GM12878 (cell line): ENCODE measurements around the gene PNMA1. TPM values are rescaled to one million over a fixed set of nuclear protein-coding genes. Genes with fewer than 3 reads are reported as not detected.

ENCODE experiments used
- ATAC-seq: fragments of 200-7000 bp; cut with Tn5 transposase; 3 replicates; pipeline ENCODE4 v1.9.1; 2020; ENCODE audit warnings: mild to moderate bottlenecking, moderate library complexity
- BruUV-seq: library from RNA; stranded (reverse); fragments of 400-500 nt; replicated peaks from 2 replicates; lab custom pipeline; 2021; lab: Mats Ljungman, UMichigan
- CTCF ChIA-PET: fragments of 300-600 bp; sonication (Branson Sonifier 250); formaldehyde crosslinking; extraction: SDS; loops from one replicate; lab custom pipeline; 2021; ENCODE audit warnings: inconsistent platforms; lab: Yijun Ruan, JAX
- POLR2A ChIA-PET: fragments of 350-600 bp; formaldehyde crosslinking; extraction: SDS; loops from one replicate; lab custom pipeline; 2021; ENCODE audit warnings: inconsistent platforms; lab: Charles Lee
- RAD21 ChIA-PET: fragments of 300-600 bp; sonication (Branson Sonifier 250); formaldehyde crosslinking; loops from one replicate; lab custom pipeline; 2023; ENCODE audit warnings: antibody characterized with exemption; ENCODE audit not compliant: unreplicated experiment; lab: Charles Lee
- SMC1A ChIA-PET: fragments of 300-600 bp; sonication (Branson Sonifier 250); formaldehyde crosslinking; loops from one replicate; lab custom pipeline; 2023; ENCODE audit not compliant: unreplicated experiment, uncharacterized antibody; lab: Charles Lee
- DNase-seq: peaks from one replicate; pipeline ENCODE4 v3.0.0-alpha.2; 2011; ENCODE audit warnings: low read depth, low spot score
- FAIRE-seq: peaks from 3 replicates; lab custom pipeline; 2011; peaks lifted over from hg19 to GRCh38; lab: Jason Lieb, UNC
- H2AFZ ChIP-seq: 2 replicates; pipeline ENCODE4 v1.6.0; 2011; ENCODE audit warnings: low read depth, low read length, control low read depth; ENCODE audit not compliant: control insufficient read depth
- H3K27ac ChIP-seq: 2 replicates; pipeline ENCODE4 v1.5.1; 2011; ENCODE audit warnings: control low read depth; ENCODE audit not compliant: control insufficient read depth, insufficient read depth
- H3K27me3 ChIP-seq, 2 experiments: replicated peaks in 1 of 2; 2 replicates each; pipeline versions ENCODE4 v1.6.0 to v1.6.1; 2011; ENCODE audit warnings: low read length in 1 of 2; ENCODE audit not compliant: control insufficient read depth in 2 of 2, insufficient read depth in 2 of 2
- H3K36me3 ChIP-seq, 2 experiments: 2 replicates each; pipeline ENCODE4 v1.5.1; 2011; ENCODE audit warnings: low read length in 1 of 2; ENCODE audit not compliant: control insufficient read depth in 2 of 2, insufficient read depth in 2 of 2
- H3K4me1 ChIP-seq: 2 replicates; pipeline ENCODE4 v1.6.1; 2011; ENCODE audit warnings: mild to moderate bottlenecking, low read length, moderate library complexity, mixed read lengths; ENCODE audit not compliant: control insufficient read depth, insufficient read depth
- H3K4me2 ChIP-seq: 2 replicates; pipeline ENCODE4 v1.6.0; 2011; ENCODE audit warnings: control low read depth; ENCODE audit not compliant: control insufficient read depth, insufficient read depth
- H3K4me3 ChIP-seq: fragments of 200-600 bp; sonication (generic); 2 replicates; pipeline ENCODE4 v1.5.1; 2016
- H3K79me2 ChIP-seq: 2 replicates; pipeline ENCODE4 v1.6.0; 2011; ENCODE audit warnings: low read length; ENCODE audit not compliant: control insufficient read depth, insufficient read depth
- H3K9ac ChIP-seq: 2 replicates; pipeline ENCODE4 v1.8.0; 2011; ENCODE audit warnings: low read length, control low read depth, mixed read lengths; ENCODE audit not compliant: control insufficient read depth, insufficient read depth
- H3K9me3 ChIP-seq: replicated peaks from 3 replicates; pipeline ENCODE4 v1.5.1; 2011; ENCODE audit warnings: mild to moderate bottlenecking, low read length; ENCODE audit not compliant: control insufficient read depth, insufficient read depth
- H4K20me1 ChIP-seq: 2 replicates; pipeline ENCODE4 v1.6.0; 2011; ENCODE audit not compliant: control insufficient read depth, insufficient read depth
- ATF2 ChIP-seq: IDR thresholded peaks from 2 replicates; pipeline ENCODE4 v1.6.1; 2012; ENCODE audit warnings: low read length, inconsistent platforms
- CEBPB ChIP-seq, 2 experiments: fragments of 150-350 bp in 1 of 2; IDR thresholded peaks; 2 replicates each; pipeline ENCODE4 v1.6.1; 2012 to 2014; ENCODE audit warnings: low read depth in 2 of 2, low read length in 2 of 2, borderline replicate concordance in 1 of 2, inconsistent platforms in 1 of 2
- DPF2 ChIP-seq: fragments of 450-650 bp; IDR thresholded peaks from 2 replicates; pipeline ENCODE4 v1.6.1; 2017; ENCODE audit warnings: mild to moderate bottlenecking
- EZH2 ChIP-seq: IDR thresholded peaks from 2 replicates; pipeline ENCODE4 v1.6.1; 2012; ENCODE audit warnings: low read depth, mild to moderate bottlenecking, control low read depth, inconsistent platforms, low read length, borderline replicate concordance; ENCODE audit not compliant: control insufficient read depth
- JUNB ChIP-seq: IDR thresholded peaks from 2 replicates; pipeline ENCODE4 v1.6.1; 2016; ENCODE audit warnings: antibody characterized with exemption, mild to moderate bottlenecking
- NFXL1 ChIP-seq: fragments of 450-650 bp; IDR thresholded peaks from 2 replicates; pipeline ENCODE4 v1.6.1; 2017; ENCODE audit warnings: antibody characterized with exemption, mild to moderate bottlenecking, borderline replicate concordance
- POLR2A ChIP-seq: IDR thresholded peaks from 2 replicates; pipeline ENCODE4 v1.6.1; 2011; ENCODE audit warnings: low read depth, mild to moderate bottlenecking, low read length
- RUNX3 ChIP-seq: IDR thresholded peaks from 2 replicates; pipeline ENCODE4 v1.6.1; 2012; ENCODE audit warnings: low read length, inconsistent platforms
- ZBED1 ChIP-seq: IDR thresholded peaks from 2 replicates; pipeline ENCODE4 v1.6.1; 2016; ENCODE audit warnings: borderline replicate concordance
- ZBTB11 ChIP-seq: fragments of 450-650 bp; formaldehyde crosslinking; IDR thresholded peaks from 2 replicates; pipeline ENCODE4 v1.5.0; 2022; ENCODE audit warnings: mild to moderate bottlenecking, missing genetic modification characterization
- WGBS: methylation state at CpG from one replicate; pipeline ENCODE4 v1.1.6; 2016; ENCODE audit warnings: low lambda C conversion rate; ENCODE audit not compliant: insufficient replicate concordance, insufficient coverage; ENCODE audit errors: missing lambda C conversion rate; 5-methylcytosine and 5-hydroxymethylcytosine counted together
- in situ Hi-C: fragments of 300-500 bp; cut with MboI; formaldehyde crosslinking; loops from 9 replicates; pipeline ENCODE4 v1.14.3; 2018; ENCODE audit warnings: mixed read lengths
- intact Hi-C: fragments of 100-400 bp; cut with micrococcal nuclease; formaldehyde crosslinking; loops from one replicate; pipeline ENCODE4 v1.14.2; 2022; ENCODE audit not compliant: unreplicated experiment
- polyA plus RNA-seq, 11 experiments: library from polyadenylated mRNA; depleted of rRNA in 4 of 11; unstranded in 6 of 11; stranded (reverse) in 5 of 11; fragments of >200 nt; fragmentation: Nextera tagmentation in 4 of 11; fragmentation: Illumina TruSeq in 1 of 11; extraction: Ambion mirVana in 4 of 11; extraction: Trizol in 1 of 11; gene quantifications; 1 replicate in 1 of 11; 2 replicates in 10 of 11; pipeline versions ENCODE4 v1.2.1 to v1.2.3, GENCODE V29; 2011 to 2016; ENCODE audit warnings: inconsistent platforms in 2 of 11, missing spikeins in 2 of 11, low read depth in 1 of 11
- total RNA-seq, 4 experiments: library from RNA; depleted of rRNA in 3 of 4; stranded (reverse); fragments of >200 nt in 3 of 4; fragmentation: Illumina TruSeq in 1 of 4; extraction: Trizol in 1 of 4; gene quantifications; 2 replicates each; pipeline versions ENCODE4 v1.2.1 to v1.2.3, GENCODE V29; 2013 to 2021

Gene PNMA1
- total and polyA plus RNA-seq, 10 of the 15 experiments (the other 5 are each of a cell fraction or from before 2014, with no cell fraction given) = 1.8 to 39.3 (median 11.1) TPM

GRCh38 chr14:73736842-73737241 lies 22.7 kb upstream of the PNMA1 start:
- no peak overlapping the region for H3K4me2 ChIP-seq
- H3K4me3 ChIP-seq = no peak overlapping the region
- H3K79me2 ChIP-seq = peaks cover 37% of the 10 kb centered on the region
- DNase-seq (no peak), FAIRE-seq (no peak), ATAC-seq (no peak)
- SMC1A ChIA-PET = no interaction called here
- TF ChIP-seq POLR2A (peak; percentile 30; the same call in 1 of the 2 replicates), ZBED1 (no peak), CEBPB (IDR thresholded peaks at IDR 0.05; ENCODE audit: borderline replicate concordance in 1 of 2, low read depth in 2 of 2, low read length in 2 of 2) (no peak)
- no peaks in the 10 kb centered on the region for H3K27me3 ChIP-seq
- POLR2A ChIA-PET = no interaction called here
- 92% methylated on average over 13 of the region's 13 CpGs for WGBS
- peaks cover 10% of the 10 kb centered on the region for H3K4me1 ChIP-seq
- H3K9me3 ChIP-seq = no peaks in the 10 kb centered on the region
- CTCF ChIA-PET = no interaction called here
- H3K36me3 ChIP-seq = peaks cover 38% of the 10 kb centered on the region in 2 experiments
- RAD21 ChIA-PET = no interaction called here
- H4K20me1 ChIP-seq = peaks cover 6% of the 10 kb centered on the region
- no peak overlapping the region for H3K27ac ChIP-seq
- H2AFZ ChIP-seq = no peak overlapping the region
- in situ Hi-C loops = loop anchor here (25.0 kb wide), 1 partner anchor 300 kb away; no protein-coding TSS in a partner anchor
- no TSS peak for BruUV-seq
- intact Hi-C loops = no loop called here
- H3K9ac ChIP-seq = no peak overlapping the region

- H2AFZ ChIP-seq = no peak overlapping the region
- no TSS peak for BruUV-seq
- DNase-seq (no peak), ATAC-seq (no peak), FAIRE-seq (no peak)
- no peak overlapping the region for H3K4me2 ChIP-seq
- WGBS = 58% methylated on average over 3 of the region's 3 CpGs
- H3K79me2 ChIP-seq = peaks cover 5% of the 10 kb centered on the region
- H3K27ac ChIP-seq = no peak overlapping the region
- in situ Hi-C loops (loop anchor here (25.0 kb wide), 1 partner anchor 305 kb away; no protein-coding TSS in a partner anchor), intact Hi-C loops (no loop called here)
- CTCF ChIA-PET = interaction anchor here (0.6 to 10.1 kb wide), 9 partner anchors 10 to 236 kb away, joined by 3 to 195 read pairs (median 4); no protein-coding TSS in a partner anchor
- H3K9ac ChIP-seq = no peak overlapping the region
- POLR2A ChIA-PET = no interaction called here
- SMC1A ChIA-PET = interaction anchor here (0.8 to 8.9 kb wide), 9 partner anchors 9 to 95 kb away, joined by 3 to 155 read pairs (median 3); no protein-coding TSS in a partner anchor
- RAD21 ChIA-PET = interaction anchor here (1.2 to 7.9 kb wide), 5 partner anchors 8 to 93 kb away, joined by 3 to 97 read pairs (median 4); no protein-coding TSS in a partner anchor
- no peaks in the 10 kb centered on the region for H3K9me3 ChIP-seq
- H3K36me3 ChIP-seq = peaks cover 35 to 56% of the 10 kb centered on the region in 2 experiments
- H3K4me1 ChIP-seq = no peaks in the 10 kb centered on the region
- H4K20me1 ChIP-seq = peaks cover 3% of the 10 kb centered on the region
- H3K4me3 ChIP-seq = no peak overlapping the region
- no peaks in the 10 kb centered on the region for H3K27me3 ChIP-seq
- no peak for TF ChIP-seq JUNB
- TF ChIP-seq NFXL1 = no peak
- no peak for TF ChIP-seq ATF2
- no peak for TF ChIP-seq EZH2
- no peak for TF ChIP-seq RUNX3
- no peak for TF ChIP-seq ZBTB11 (CRISPR knock-in tag)
- TF ChIP-seq DPF2 = no peak
These were observed 17.8 kb upstream of the PNMA1 start for GRCh38 chr14:73732006-73732405.
